ENCODE data around the gene CCDC87.
"Not testable (repeated sequence)": the region's sequence is repeated elsewhere in the genome, so short reads cannot be mapped to it uniquely, and the experiment has no call there.

CCDC87 gene

GRCh38 chr11:66598993-66599392, 6.1 kb upstream of the CCDC87 start:
- H3K27ac Mint-ChIP-seq: no peak overlapping the region
- H3K4me3 Mint-ChIP-seq: no peak overlapping the region
- no peaks in the 10 kb centered on the region for H3K27me3 Mint-ChIP-seq
- peaks cover 32% of the 10 kb centered on the region for H3K4me1 Mint-ChIP-seq
- H3K36me3 Mint-ChIP-seq: peaks cover 17% of the 10 kb centered on the region
- ATAC-seq: no peak
- no peaks in the 10 kb centered on the region for H3K9me3 Mint-ChIP-seq

DNA sequence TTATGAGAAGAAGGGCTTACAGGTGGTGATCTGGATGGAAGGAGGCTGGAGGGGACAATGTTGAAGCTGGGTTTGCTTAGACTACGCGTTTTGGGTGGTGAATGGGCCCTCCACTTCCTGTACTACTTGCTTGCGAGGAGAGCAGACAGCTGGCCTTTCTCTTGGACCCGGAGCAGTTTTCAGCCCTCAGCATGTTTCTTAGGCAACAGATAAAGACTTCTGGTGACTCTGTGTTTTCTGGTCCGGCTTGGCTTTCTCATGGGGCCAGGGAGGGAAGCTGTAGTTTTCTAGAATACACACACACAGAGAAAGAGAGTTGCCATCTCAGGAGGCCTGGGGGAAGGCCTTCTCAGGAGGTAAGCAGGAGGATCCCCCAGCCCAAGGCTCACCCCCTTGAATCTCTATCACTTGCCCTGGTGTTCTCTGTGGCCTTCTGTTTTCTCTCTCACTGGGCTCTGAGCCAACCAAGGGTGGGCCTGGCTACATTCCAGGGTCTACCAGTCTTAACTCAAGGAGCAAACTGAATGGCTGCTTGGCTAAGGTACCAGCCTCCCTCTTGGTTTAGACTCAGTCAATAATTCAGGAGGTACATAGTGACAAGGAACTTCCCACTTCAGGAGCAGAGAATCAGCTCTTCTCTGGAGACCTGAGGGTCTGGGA, 2.5 kb upstream of the CCDC87 start:
- Mint-ChIP-seq H3K4me3 (peak overlapping the region; percentile 59), H3K9me3 (no peaks in the 10 kb centered on the region), H3K4me1 (peaks cover 44% of the 10 kb centered on the region)

DNA sequence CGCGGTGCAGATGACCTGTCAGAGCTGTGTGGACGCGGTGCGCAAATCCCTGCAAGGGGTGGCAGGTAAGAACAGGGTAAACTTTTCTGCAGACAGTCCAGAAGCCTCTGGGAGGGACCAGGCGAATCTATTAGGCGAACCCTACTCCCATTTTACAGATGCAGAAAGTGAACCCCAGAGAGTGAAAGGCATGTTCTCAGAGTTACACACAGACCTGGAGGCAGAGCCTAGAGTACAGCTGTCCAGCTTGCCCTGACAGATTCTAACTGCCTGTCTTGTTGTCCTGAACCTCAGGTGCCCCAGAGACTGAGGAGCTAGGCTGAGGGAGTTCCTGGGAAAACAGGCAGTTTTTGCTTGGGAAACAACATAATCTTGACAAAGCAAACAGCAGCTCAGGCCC, 787 bp upstream of the CCDC87 start:
- Mint-ChIP-seq H3K9me3 (no peaks in the 10 kb centered on the region), H3K27me3 (no peaks in the 10 kb centered on the region), H3K4me1 (peaks cover 40% of the 10 kb centered on the region), H3K27ac (peak overlapping the region; percentile 97), H3K36me3 (no peaks in the 10 kb centered on the region), H3K4me3 (peak overlapping the region; percentile 100)
- no peak for ATAC-seq

More for the DNA sequence above, 2.5 kb upstream of the CCDC87 start:
- H3K27ac Mint-ChIP-seq: peak overlapping the region; percentile 71
- peaks cover 2% of the 10 kb centered on the region for H3K36me3 Mint-ChIP-seq
- no peaks in the 10 kb centered on the region for H3K27me3 Mint-ChIP-seq
- no peak for ATAC-seq

- ATAC-seq: peak; percentile 1
- H3K36me3 Mint-ChIP-seq: no peaks in the 10 kb centered on the region
Observed at GRCh38 chr11:66593303-66593635, 406 bp upstream of the CCDC87 start.

GRCh38 chr11:66591175-66591574, 1.7 kb downstream of the CCDC87 start:
- Mint-ChIP-seq H3K36me3 (no peaks in the 10 kb centered on the region), H3K4me1 (peaks cover 40% of the 10 kb centered on the region), H3K9me3 (no peaks in the 10 kb centered on the region), H3K27me3 (no peaks in the 10 kb centered on the region), H3K27ac (peak overlapping the region; percentile 97), H3K4me3 (no peak overlapping the region)
- ATAC-seq: no peak

More at GRCh38 chr11:66593303-66593635, 406 bp upstream of the CCDC87 start:
- Mint-ChIP-seq H3K27me3 (no peaks in the 10 kb centered on the region), H3K9me3 (no peaks in the 10 kb centered on the region), H3K27ac (peak overlapping the region; percentile 97), H3K4me3 (peak overlapping the region; percentile 100), H3K4me1 (peaks cover 40% of the 10 kb centered on the region)

- Mint-ChIP-seq H3K36me3 (no peaks in the 10 kb centered on the region), H3K4me1 (peaks cover 30% of the 10 kb centered on the region), H3K4me3 (no peak overlapping the region), H3K27ac (no peak overlapping the region), H3K9me3 (no peaks in the 10 kb centered on the region), H3K27me3 (no peaks in the 10 kb centered on the region)
- ATAC-seq: no peak
Observed at GRCh38 chr11:66589996-66590675, 2.7 kb downstream of the CCDC87 start.

- peaks cover 22% of the 10 kb centered on the region for H3K4me1 Mint-ChIP-seq
- ATAC-seq, H3K27ac Mint-ChIP-seq, H3K27me3 Mint-ChIP-seq, H3K4me3 Mint-ChIP-seq, H3K36me3 Mint-ChIP-seq, H3K9me3 Mint-ChIP-seq: not testable (repeated sequence)
Observed at GRCh38 chr11:66589315-66589714, 3.5 kb downstream of the CCDC87 start.

DNA sequence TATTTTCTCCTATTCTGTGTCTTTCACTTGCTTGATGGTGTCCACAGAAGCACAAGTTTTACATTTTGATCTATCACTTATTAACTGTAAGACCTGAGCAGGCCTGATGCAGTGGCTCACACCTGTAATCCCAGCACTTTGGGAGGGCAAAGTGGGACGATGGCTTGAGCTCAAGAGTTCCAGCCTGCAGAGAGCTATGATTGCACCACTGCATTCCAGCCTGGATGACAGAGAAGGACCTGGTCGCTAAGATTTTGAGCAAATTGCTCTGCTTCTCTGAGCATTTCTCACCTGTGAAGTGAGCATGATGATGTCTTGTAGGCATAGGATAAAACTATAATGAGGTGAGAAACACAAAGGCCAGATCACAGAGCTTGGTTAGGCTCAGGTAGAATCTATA, 6.7 kb downstream of the CCDC87 start:
- H3K36me3 Mint-ChIP-seq: no peaks in the 10 kb centered on the region
- no peak for ATAC-seq
- no peak overlapping the region for H3K4me3 Mint-ChIP-seq
- H3K4me1 Mint-ChIP-seq: no peaks in the 10 kb centered on the region
- H3K27me3 Mint-ChIP-seq: no peaks in the 10 kb centered on the region
- no peak overlapping the region for H3K27ac Mint-ChIP-seq
- peaks cover 7% of the 10 kb centered on the region for H3K9me3 Mint-ChIP-seq

DNA sequence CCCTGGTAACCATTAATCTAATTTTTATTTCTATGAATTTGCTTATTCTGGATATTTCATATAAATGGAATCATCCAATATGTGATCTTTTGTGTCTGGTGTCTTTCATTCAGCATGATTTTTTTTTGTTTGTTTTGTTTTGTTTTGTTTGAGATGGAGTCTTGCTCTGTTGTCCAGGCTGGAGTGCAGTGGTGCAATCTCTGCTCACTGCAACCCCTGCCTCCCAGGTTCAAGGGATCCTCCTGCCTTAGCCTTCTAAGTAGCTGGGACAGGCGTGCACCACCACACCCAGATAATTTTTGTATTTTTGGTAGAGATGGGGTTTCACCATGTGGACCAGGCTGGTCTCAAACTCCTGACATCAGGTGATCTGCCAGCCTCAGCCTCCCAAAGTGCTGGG, 7.4 kb downstream of the CCDC87 start:
- not testable (repeated sequence) for H3K36me3 Mint-ChIP-seq, H3K4me1 Mint-ChIP-seq, H3K27me3 Mint-ChIP-seq, H3K9me3 Mint-ChIP-seq, H3K27ac Mint-ChIP-seq, ATAC-seq, H3K4me3 Mint-ChIP-seq

- not testable (repeated sequence) for H3K36me3 Mint-ChIP-seq, H3K27ac Mint-ChIP-seq, H3K9me3 Mint-ChIP-seq, ATAC-seq, H3K27me3 Mint-ChIP-seq, H3K4me3 Mint-ChIP-seq, H3K4me1 Mint-ChIP-seq
Observed at GRCh38 chr11:66582565-66583147, 10.2 kb downstream of the CCDC87 start.

- H3K27ac Mint-ChIP-seq: no peak overlapping the region
- H3K9me3 Mint-ChIP-seq: peaks cover 7% of the 10 kb centered on the region
- peaks cover 7% of the 10 kb centered on the region for H3K4me1 Mint-ChIP-seq
- H3K4me3 Mint-ChIP-seq: no peak overlapping the region
- ATAC-seq: no peak
- H3K27me3 Mint-ChIP-seq: no peaks in the 10 kb centered on the region
- no peaks in the 10 kb centered on the region for H3K36me3 Mint-ChIP-seq
Observed at GRCh38 chr11:66581261-66581660, 11.6 kb downstream of the CCDC87 start.

GRCh38 chr11:66580803-66581202, 12.1 kb downstream of the CCDC87 start:
- Mint-ChIP-seq H3K36me3 (no peaks in the 10 kb centered on the region), H3K9me3 (peaks cover 7% of the 10 kb centered on the region), H3K27me3 (no peaks in the 10 kb centered on the region), H3K4me1 (peaks cover 7% of the 10 kb centered on the region), H3K4me3 (no peak overlapping the region), H3K27ac (no peak overlapping the region)
- no peak for ATAC-seq

DNA sequence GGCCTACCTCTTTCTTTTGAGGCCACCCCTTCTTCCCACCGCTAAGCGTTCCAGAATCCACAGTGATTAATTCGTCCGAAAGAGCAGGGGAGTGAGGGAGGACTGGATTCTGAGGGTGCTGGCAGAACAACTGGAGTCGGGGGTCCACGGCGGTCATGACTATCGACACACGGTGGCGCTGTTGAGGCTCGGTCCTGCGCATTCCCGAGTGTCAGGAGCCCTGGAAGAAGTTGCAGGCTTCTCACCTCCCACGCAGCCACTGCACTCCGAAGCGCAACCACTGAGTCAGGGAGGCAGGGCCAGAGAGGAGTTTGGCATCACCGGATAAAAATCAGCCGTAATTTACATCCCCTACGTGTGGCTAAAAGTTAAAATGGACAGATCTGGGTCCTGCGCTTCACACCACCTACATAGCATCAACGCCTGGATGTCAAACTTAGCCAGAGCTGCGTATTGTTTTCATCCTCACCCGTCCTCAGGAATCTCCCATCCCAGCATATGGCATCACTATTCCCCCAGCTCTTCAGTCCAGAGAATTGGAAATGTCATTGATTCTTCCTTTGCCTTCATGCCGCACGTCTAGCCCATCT, 13.8 kb downstream of the CCDC87 start:
- Mint-ChIP-seq H3K27ac (no peak overlapping the region), H3K36me3 (no peaks in the 10 kb centered on the region), H3K9me3 (peaks cover 7% of the 10 kb centered on the region), H3K4me3 (no peak overlapping the region), H3K27me3 (peaks cover 17% of the 10 kb centered on the region), H3K4me1 (peaks cover 7% of the 10 kb centered on the region)
- ATAC-seq: peak; percentile 74

GRCh38 chr11:66570850-66571180, 22.0 kb downstream of the CCDC87 start:
- H3K36me3 Mint-ChIP-seq: no peaks in the 10 kb centered on the region
- H3K4me1 Mint-ChIP-seq: peaks cover 21% of the 10 kb centered on the region
- no peak overlapping the region for H3K27ac Mint-ChIP-seq
- no peaks in the 10 kb centered on the region for H3K9me3 Mint-ChIP-seq
- ATAC-seq: no peak
- peaks cover 24% of the 10 kb centered on the region for H3K27me3 Mint-ChIP-seq
- H3K4me3 Mint-ChIP-seq: no peak overlapping the region

- Mint-ChIP-seq H3K27ac (no peak overlapping the region), H3K4me3 (no peak overlapping the region), H3K9me3 (no peaks in the 10 kb centered on the region), H3K4me1 (peaks cover 21% of the 10 kb centered on the region), H3K36me3 (no peaks in the 10 kb centered on the region), H3K27me3 (peaks cover 19% of the 10 kb centered on the region)
- ATAC-seq: no peak
Observed at GRCh38 chr11:66570079-66570849, 22.6 kb downstream of the CCDC87 start.

Measured in stimulated activated memory B cell treated with anti-CD40 and anti-IgM and Interleukin-4, amounts not matched to agents 10 μg/mL and 1 μg/mL and 100 μg/mL, for 72 hours (primary cell).